Activated CD4-positive, CD25-positive, alpha-beta regulatory T cell treated with anti-CD3 and anti-CD28 coated beads, Interleukin-2, amount 50 U/mL, for 24 hours (primary cell): ENCODE results near the gene SLC4A2.

Experiments
- ATAC-seq, 2 donors: fragments of 150-1000 bp; cut with Tn5 transposase; one replicate each; pipeline ENCODE4 v1.10.0; 2021; ENCODE audit warnings: mild to moderate bottlenecking in 1 of 2, moderate library complexity in 1 of 2

Gene SLC4A2

GRCh38 chr7:151095828-151096475 is 36.6 kb downstream of the SLC4A2 start:
- no peak for ATAC-seq

GRCh38 chr7:151099486-151100211 is 40.3 kb downstream of the SLC4A2 start:
- no peak for ATAC-seq

- no peak for ATAC-seq
Measured at GRCh38 chr7:151100921-151101320, 41.5 kb downstream of the SLC4A2 start.

GRCh38 chr7:151101621-151102396 is 42.4 kb downstream of the SLC4A2 start:
- ATAC-seq = no peak

- ATAC-seq = no peak
Measured at GRCh38 chr7:151102991-151103390, 43.6 kb downstream of the SLC4A2 start.

GRCh38 chr7:151103973-151104372 is 44.6 kb downstream of the SLC4A2 start:
- ATAC-seq = no peak

- no peak for ATAC-seq
Measured at GRCh38 chr7:151104411-151105235, 45.2 kb downstream of the SLC4A2 start.

- no peak for ATAC-seq
Measured at GRCh38 chr7:151107882-151108281, 48.5 kb downstream of the SLC4A2 start.

GRCh38 chr7:151109094-151110048 is 50.0 kb downstream of the SLC4A2 start:
- ATAC-seq = no peak

- no peak for ATAC-seq
Measured at GRCh38 chr7:151110236-151110940, 51.0 kb downstream of the SLC4A2 start.

- peak; percentile 71 to 81 for ATAC-seq
Measured at GRCh38 chr7:151110941-151111645, 51.7 kb downstream of the SLC4A2 start.

- no peak for ATAC-seq
Measured at GRCh38 chr7:151113344-151114150, 54.2 kb downstream of the SLC4A2 start.

GRCh38 chr7:151114151-151115090 is 55.0 kb downstream of the SLC4A2 start:
- peak in 1 of 2 donors; percentile 4 for ATAC-seq

- peak; percentile 49 to 63 for ATAC-seq
Measured at GRCh38 chr7:151115121-151115835, 55.9 kb downstream of the SLC4A2 start.

- ATAC-seq = no peak
Measured at GRCh38 chr7:151115836-151116418, 56.5 kb downstream of the SLC4A2 start.

GRCh38 chr7:151116603-151117440 is 57.4 kb downstream of the SLC4A2 start:
- no peak for ATAC-seq
